HEK293 (cell line): Measurements from ENCODE around the gene ECT2L.

Source experiments
- BCL11A ChIP-seq: fragments of 450-650 bp; formaldehyde crosslinking; IDR thresholded peaks from 2 replicates; pipeline ENCODE4 v1.5.1; 2016; ENCODE audit warnings: low read depth, missing biosample characterization, missing genetic modification characterization
- BCL6B ChIP-seq: fragments of 450-650 bp; formaldehyde crosslinking; IDR thresholded peaks from 2 replicates; pipeline ENCODE4 v1.5.1; 2017; ENCODE audit warnings: missing biosample characterization, missing genetic modification characterization
- MZF1 ChIP-seq: fragments of 450-650 bp; formaldehyde crosslinking; IDR thresholded peaks from 2 replicates; pipeline ENCODE4 v1.5.1; 2017; ENCODE audit warnings: missing biosample characterization, missing genetic modification characterization, borderline replicate concordance
- PRDM10 ChIP-seq: fragments of 450-650 bp; formaldehyde crosslinking; IDR thresholded peaks from 2 replicates; pipeline ENCODE4 v1.5.1; 2016; ENCODE audit warnings: missing biosample characterization, missing genetic modification characterization
- REST ChIP-seq: fragments of 450-650 bp; formaldehyde crosslinking; IDR thresholded peaks from 2 replicates; pipeline ENCODE4 v1.5.1; 2016; ENCODE audit warnings: missing biosample characterization, missing genetic modification characterization
- SP2 ChIP-seq: fragments of 450-650 bp; formaldehyde crosslinking; IDR thresholded peaks from 2 replicates; pipeline ENCODE4 v1.5.1; 2016; ENCODE audit warnings: missing biosample characterization, missing genetic modification characterization
- SP7 ChIP-seq: fragments of 450-650 bp; formaldehyde crosslinking; IDR thresholded peaks from 2 replicates; pipeline ENCODE4 v1.5.1; 2016; ENCODE audit warnings: missing biosample characterization, missing genetic modification characterization
- WT1 ChIP-seq: fragments of 450-650 bp; formaldehyde crosslinking; IDR thresholded peaks from 2 replicates; pipeline ENCODE4 v1.5.1; 2016; ENCODE audit warnings: missing biosample characterization, missing genetic modification characterization
- ZEB2 ChIP-seq: fragments of 450-650 bp; formaldehyde crosslinking; IDR thresholded peaks from 2 replicates; pipeline ENCODE4 v1.5.1; 2016; ENCODE audit warnings: missing biosample characterization, missing genetic modification characterization
- ZNF10 ChIP-seq: fragments of 450-650 bp; formaldehyde crosslinking; IDR thresholded peaks from 2 replicates; pipeline ENCODE4 v1.5.1; 2017; ENCODE audit warnings: missing biosample characterization, missing genetic modification characterization
- ZNF2 ChIP-seq: fragments of 450-650 bp; formaldehyde crosslinking; IDR thresholded peaks from 2 replicates; pipeline ENCODE4 v1.5.1; 2016; ENCODE audit warnings: missing biosample characterization, missing genetic modification characterization
- ZNF341 ChIP-seq: fragments of 450-650 bp; formaldehyde crosslinking; IDR thresholded peaks from 2 replicates; pipeline ENCODE4; 2016; ENCODE audit warnings: low read depth, missing biosample characterization, missing genetic modification characterization
- ZNF394 ChIP-seq: fragments of 450-650 bp; formaldehyde crosslinking; IDR thresholded peaks from 2 replicates; pipeline ENCODE4 v1.5.1; 2016; ENCODE audit warnings: missing biosample characterization, missing genetic modification characterization, mild to moderate bottlenecking, moderate library complexity, borderline replicate concordance
- ZNF398 ChIP-seq: fragments of 450-650 bp; formaldehyde crosslinking; IDR thresholded peaks from 2 replicates; pipeline ENCODE4 v1.5.1; 2017; ENCODE audit warnings: missing biosample characterization, missing genetic modification characterization
- ZNF518A ChIP-seq: fragments of 450-650 bp; formaldehyde crosslinking; conservative IDR thresholded peaks from 2 replicates; pipeline ENCODE4 v1.5.1; 2016; ENCODE audit warnings: low read depth, missing biosample characterization, missing genetic modification characterization
- ZNF530 ChIP-seq: fragments of 450-650 bp; formaldehyde crosslinking; IDR thresholded peaks from 2 replicates; pipeline ENCODE4 v1.5.1; 2016; ENCODE audit warnings: low read depth, missing biosample characterization, missing genetic modification characterization
- ZNF645 ChIP-seq: fragments of 450-650 bp; formaldehyde crosslinking; IDR thresholded peaks from 2 replicates; pipeline ENCODE4; 2016; ENCODE audit warnings: missing biosample characterization, missing genetic modification characterization
- ZNF660 ChIP-seq: fragments of 450-650 bp; IDR thresholded peaks from 2 replicates; pipeline ENCODE4 v1.5.1; 2018; ENCODE audit warnings: missing biosample characterization, mild to moderate bottlenecking, missing genetic modification characterization
- ZNF701 ChIP-seq: fragments of 450-650 bp; formaldehyde crosslinking; IDR thresholded peaks from 2 replicates; pipeline ENCODE4 v1.5.1; 2016; ENCODE audit warnings: missing biosample characterization, missing genetic modification characterization
- ZNF76 ChIP-seq: fragments of 450-650 bp; formaldehyde crosslinking; IDR thresholded peaks from 2 replicates; pipeline ENCODE4; 2016; ENCODE audit warnings: low read depth, missing biosample characterization, missing genetic modification characterization, borderline replicate concordance

The ECT2L gene

GRCh38 chr6:138773177-138774091 is 22.5 kb upstream of the ECT2L start, which contains the start of gene CCDC28A (continued):
- peak; percentile 59 for TF ChIP-seq PRDM10 (tag by site-specific recombination)
- TF ChIP-seq SP7 (tag by site-specific recombination): peak; percentile 8
- peak; percentile 92 for TF ChIP-seq ZNF76 (tag by site-specific recombination)
- TF ChIP-seq MZF1 (tag by site-specific recombination): peak; percentile 79; the same call in 1 of the 2 replicates
- TF ChIP-seq REST (tag by site-specific recombination): peak; percentile 2; the same call in 1 of the 2 replicates
- peak; percentile 95 for TF ChIP-seq SP2 (tag by site-specific recombination)
- TF ChIP-seq BCL11A (tag by site-specific recombination): no peak
- 0 out of 2 replicates have a peak, but pooled peaks have one; percentile 6 for TF ChIP-seq WT1
- TF ChIP-seq ZNF394 (tag by site-specific recombination): peak; percentile 66; the same call in 1 of the 2 replicates
- TF ChIP-seq ZNF518A (tag by site-specific recombination): peak; percentile 78
- TF ChIP-seq ZNF645: no peak
- TF ChIP-seq ZNF341 (tag by site-specific recombination): 0 out of 2 replicates have a peak, but pooled peaks have one; percentile 6
- TF ChIP-seq BCL6B: no peak
- TF ChIP-seq ZNF10 (tag by site-specific recombination): 0 out of 2 replicates have a peak, but pooled peaks have one; percentile 16
- TF ChIP-seq ZNF701 (tag by site-specific recombination): no peak
- TF ChIP-seq ZNF2 (tag by site-specific recombination): no peak
- no peak for TF ChIP-seq ZNF530 (tag by site-specific recombination)
- TF ChIP-seq ZNF660 (tag by site-specific recombination): 0 out of 2 replicates have a peak, but pooled peaks have one; percentile 61
- TF ChIP-seq ZEB2 (tag by site-specific recombination): peak; percentile 22; the same call in 1 of the 2 replicates
- TF ChIP-seq ZNF398 (tag by site-specific recombination): peak; percentile 63; the same call in 1 of the 2 replicates
